GM12891 (cell line): ENCODE results near the gene HBEGF.

ENCODE experiments used
- POLR2A ChIP-seq: IDR thresholded peaks from 2 replicates; pipeline ENCODE4 v1.6.1; 2011; ENCODE audit warnings: low read depth, low read length, control low read depth
- POLR2AphosphoS5 ChIP-seq: IDR thresholded peaks from 2 replicates; pipeline ENCODE4 v1.6.1; 2011; ENCODE audit warnings: low read depth, low read length, control low read depth
- SPI1 ChIP-seq: IDR thresholded peaks from 2 replicates; pipeline ENCODE4 v1.6.1; 2011; ENCODE audit warnings: low read depth, low read length, control low read depth
- TAF1 ChIP-seq: IDR thresholded peaks from 2 replicates; pipeline ENCODE4 v1.6.1; 2011; ENCODE audit warnings: low read depth, low read length, control low read depth

DNA sequence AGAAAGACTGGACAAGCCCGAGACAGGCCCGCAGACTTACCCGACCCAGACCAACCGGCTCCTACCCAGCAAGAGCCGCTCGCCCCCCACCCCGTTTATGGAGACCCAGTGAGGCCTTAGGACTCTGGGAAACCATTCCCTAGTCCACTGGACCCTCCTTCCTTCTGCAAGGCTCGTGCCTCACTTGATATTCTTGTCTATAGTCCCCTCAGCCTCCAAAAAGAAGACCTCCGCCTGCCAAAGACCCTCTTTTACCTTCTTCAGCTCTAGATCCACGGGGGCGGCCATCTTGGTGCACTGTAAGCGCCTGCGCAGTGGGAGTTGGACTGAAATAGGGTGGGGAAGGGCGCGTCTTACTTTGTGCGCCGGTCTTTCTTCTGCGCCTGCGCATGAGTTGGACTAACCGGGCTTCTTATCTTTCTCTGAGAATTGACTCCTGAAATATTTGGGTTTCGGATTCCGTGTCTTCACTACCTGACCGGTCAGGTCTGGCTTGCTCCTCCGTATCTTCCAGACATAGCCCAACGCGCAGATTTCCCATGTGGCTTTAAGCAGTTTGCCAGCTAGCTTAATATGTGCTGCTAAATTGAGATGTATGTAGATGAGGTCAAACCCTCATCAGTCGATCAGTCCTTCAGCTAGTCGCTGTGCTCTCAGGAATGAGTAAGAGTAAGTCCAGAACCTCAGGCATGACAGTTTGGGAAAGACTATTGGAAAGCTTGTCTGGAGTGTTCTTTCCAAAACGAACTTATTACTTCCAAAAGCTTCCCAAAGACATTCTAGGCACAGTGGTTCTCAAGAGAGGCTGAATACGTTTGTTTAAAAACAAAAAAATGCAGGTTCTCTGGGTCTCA, 43.4 kb downstream of the HBEGF start, which contains the start of gene PFDN1:
- TF ChIP-seq POLR2A (peak; percentile 86), POLR2AphosphoS5 (peak; percentile 61; the same call in 1 of the 2 replicates), TAF1 (peak; percentile 72), SPI1 (no peak)
